GM12892 (cell line): ENCODE measurements around the gene AHDC1.

Experiments
- POLR2A ChIP-seq: IDR thresholded peaks from 2 replicates; pipeline ENCODE4 v1.6.1; 2011; ENCODE audit warnings: low read depth, low read length, control low read depth
- POLR2AphosphoS5 ChIP-seq: IDR thresholded peaks from 2 replicates; pipeline ENCODE4 v1.6.1; 2011; ENCODE audit warnings: low read depth, low read length, control low read depth
- TAF1 ChIP-seq: IDR thresholded peaks from 2 replicates; pipeline ENCODE4 v1.6.1; 2011; ENCODE audit warnings: low read depth, mild to moderate bottlenecking, control low read depth, low read length, borderline replicate concordance

DNA sequence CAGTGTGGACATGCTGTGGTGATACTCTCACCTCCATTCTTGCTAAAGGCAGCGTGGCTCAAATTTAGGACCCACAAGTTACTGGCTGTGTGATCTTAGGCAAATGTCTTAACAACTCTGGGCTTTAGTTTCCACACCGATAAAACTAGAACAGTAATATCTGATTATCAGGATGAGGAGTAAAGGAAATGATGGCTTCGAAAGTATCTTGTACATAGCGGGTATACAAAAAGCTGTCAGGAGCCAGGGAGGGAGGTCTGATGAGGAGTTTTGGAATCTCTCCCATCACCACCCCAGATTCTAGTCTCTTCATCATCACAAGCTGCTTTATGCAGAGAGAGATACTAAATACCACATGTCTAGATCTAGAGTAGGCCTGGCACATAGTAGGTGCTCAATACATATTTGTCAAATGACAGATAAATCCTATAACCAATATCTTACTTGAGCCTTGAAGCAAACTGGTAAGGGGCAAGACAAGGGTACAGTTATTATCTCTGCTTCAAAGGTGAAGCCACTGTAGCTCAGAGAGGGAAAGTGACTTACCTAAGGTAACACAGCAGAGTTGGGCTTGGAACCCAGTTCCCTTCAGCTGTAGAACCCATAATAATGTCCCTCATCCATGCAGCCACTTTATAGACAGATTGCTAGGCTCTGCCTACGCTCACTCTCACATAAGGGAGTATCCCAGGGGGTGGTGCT is 40.6 kb upstream of the AHDC1 start:
- TF ChIP-seq POLR2AphosphoS5 (no peak), POLR2A (no peak), TAF1 (no peak)
